B cell (primary cell): ENCODE results near the gene RPH3AL. TPM values are rescaled to one million over a fixed set of nuclear protein-coding genes. Genes with fewer than 3 reads are reported as not detected.

Experiments
- ATAC-seq: fragments of 200-7000 bp; cut with Tn5 transposase; one replicate; pipeline ENCODE4 v1.10.0; 2021; ENCODE audit warnings: low read depth, mild to moderate bottlenecking, moderate number of reproducible peaks, moderate library complexity
- CTCF ChIA-PET: fragments of 350-600 bp; sonication (Branson Sonifier 250); formaldehyde crosslinking; loops from one replicate; lab custom pipeline; 2021; ENCODE audit warnings: antibody characterized with exemption, inconsistent platforms; lab: Charles Lee
- POLR2A ChIA-PET: fragments of 350-600 bp; sonication (Branson Sonifier 250); formaldehyde crosslinking; loops from one replicate; lab custom pipeline; 2021; ENCODE audit warnings: antibody characterized with exemption; lab: Charles Lee
- DNase-seq: peaks from one replicate; pipeline ENCODE4 v3.0.0; 2013
- H2AFZ ChIP-seq: 2 replicates; pipeline ENCODE4 v1.6.1; 2012; ENCODE audit warnings: mild to moderate bottlenecking, low read depth, low read length; ENCODE audit not compliant: insufficient read depth, poor library complexity, severe bottlenecking
- H3K27ac ChIP-seq, 2 donors: 1 replicate in 1 of 2; 2 replicates in 1 of 2; pipeline ENCODE4 v1.5.1; 2012 to 2013; ENCODE audit warnings: low read length in 2 of 2, mild to moderate bottlenecking in 2 of 2, moderate library complexity in 1 of 2
- H3K27me3 ChIP-seq, 4 experiments: fragments of 200-600 bp in 1 of 4; sonication (generic) in 1 of 4; replicated peaks in 1 of 4; 1 replicate in 2 of 4; 2 replicates in 2 of 4; pipeline versions ENCODE4 v1.6.1 to v1.7.0; 2013 to 2016; ENCODE audit warnings: low read length in 3 of 4, mild to moderate bottlenecking in 2 of 4, mixed read lengths in 1 of 4, moderate library complexity in 1 of 4; ENCODE audit not compliant: insufficient read depth in 4 of 4, control insufficient read depth in 3 of 4; ENCODE audit errors: control extremely low read depth in 1 of 4
- H3K36me3 ChIP-seq, 2 experiments: replicated peaks in 1 of 2; 1 replicate in 1 of 2; 2 replicates in 1 of 2; pipeline versions ENCODE4 v1.6.1 to v1.7.1; 2013; ENCODE audit warnings: low read length in 1 of 2; ENCODE audit not compliant: insufficient read depth in 2 of 2, control insufficient read depth in 1 of 2; ENCODE audit errors: control extremely low read depth in 1 of 2, extremely low read depth in 1 of 2
- H3K4me1 ChIP-seq, 2 donors: fragments of 200-600 bp in 1 of 2; sonication (generic) in 1 of 2; 1 replicate in 1 of 2; 2 replicates in 1 of 2; pipeline versions ENCODE4 v1.5.1 to v1.6.1; 2013 to 2017; ENCODE audit warnings: low read length in 2 of 2; ENCODE audit not compliant: control insufficient read depth in 2 of 2, insufficient read depth in 2 of 2
- H3K4me2 ChIP-seq: replicated peaks from 2 replicates; pipeline ENCODE3; 2012; ENCODE audit warnings: mild to moderate bottlenecking, low read depth, low read length; ENCODE audit not compliant: poor library complexity, severe bottlenecking
- H3K4me3 ChIP-seq, 5 experiments: fragments of 200-600 bp in 1 of 5; sonication (generic) in 1 of 5; 1 replicate in 3 of 5; 2 replicates in 2 of 5; pipeline versions ENCODE4 v1.5.1 to v1.7.0; 2011 to 2016; ENCODE audit warnings: low read length in 4 of 5, mild to moderate bottlenecking in 4 of 5, low read depth in 2 of 5, control low read depth in 1 of 5, moderate library complexity in 1 of 5; ENCODE audit not compliant: insufficient read depth in 1 of 5; ENCODE audit errors: control extremely low read depth in 1 of 5, extremely low read depth in 1 of 5
- H3K79me2 ChIP-seq: fragments of 200-600 bp; sonication (generic); one replicate; pipeline ENCODE4 v1.6.0; 2016; ENCODE audit warnings: low read length; ENCODE audit not compliant: control insufficient read depth, insufficient read depth
- H3K9ac ChIP-seq: fragments of 200-600 bp; sonication (generic); 2 replicates; pipeline ENCODE4 v1.6.1; 2017; ENCODE audit warnings: mild to moderate bottlenecking, low read length, moderate library complexity
- H3K9me3 ChIP-seq, 3 donors: one replicate each; pipeline versions ENCODE4 v1.6.1 to v1.7.1; 2013; ENCODE audit warnings: low read length in 2 of 3; ENCODE audit not compliant: control insufficient read depth in 2 of 3, insufficient read depth in 1 of 3; ENCODE audit errors: control extremely low read depth in 1 of 3
- H4K20me1 ChIP-seq: 2 replicates; pipeline ENCODE4 v1.6.0; 2012; ENCODE audit warnings: mild to moderate bottlenecking, low read length; ENCODE audit not compliant: insufficient read depth, control insufficient read depth, poor library complexity, severe bottlenecking
- H3K27ac Mint-ChIP-seq: one replicate; pipeline ENCODE4 v1.8.0; 2021; ENCODE audit warnings: mixed read lengths
- H3K27me3 Mint-ChIP-seq: one replicate; pipeline ENCODE4 v1.8.0; 2021; ENCODE audit warnings: mixed read lengths
- H3K4me1 Mint-ChIP-seq: one replicate; pipeline ENCODE4 v1.8.0; 2021; ENCODE audit warnings: mixed read lengths
- H3K4me3 Mint-ChIP-seq: one replicate; pipeline ENCODE4 v1.8.0; 2021; ENCODE audit warnings: mixed read lengths
- H3K9me3 Mint-ChIP-seq: one replicate; pipeline ENCODE4 v1.8.0; 2022; ENCODE audit warnings: mixed read lengths; ENCODE audit not compliant: insufficient read depth
- CTCF ChIP-seq: fragments of 200-600 bp; IDR thresholded peaks from one replicate; pipeline ENCODE4 v1.8.0; 2022; ENCODE audit warnings: antibody characterized with exemption, mild to moderate bottlenecking
- EZH2 ChIP-seq: IDR thresholded peaks from 2 replicates; pipeline ENCODE4 v1.6.1; 2012; ENCODE audit warnings: borderline replicate concordance, low read depth, mild to moderate bottlenecking, moderate library complexity, low read length; ENCODE audit not compliant: insufficient read depth, poor library complexity, severe bottlenecking
- WGBS: methylation state at CpG from one replicate; pipeline ENCODE4 v1.1.5; 2013; ENCODE audit warnings: missing lambda C conversion rate; ENCODE audit not compliant: insufficient coverage; 5-methylcytosine and 5-hydroxymethylcytosine counted together
- intact Hi-C: fragments of 100-400 bp; cut with micrococcal nuclease; formaldehyde crosslinking; loops from one replicate; pipeline ENCODE4 v1.10.0; 2022
- polyA plus RNA-seq: library from polyadenylated mRNA; depleted of rRNA; stranded (reverse); fragments of >200 nt; gene quantifications from 2 replicates; pipeline ENCODE4 v1.2.3, GENCODE V29; 2012
- total RNA-seq, 2 donors: library from RNA; stranded (reverse); fragments of 120-200 nt in 1 of 2; gene quantifications; 1 replicate in 1 of 2; 2 replicates in 1 of 2; pipeline versions ENCODE4 v1.2.3 to v1.2.4, GENCODE V29; 2013 to 2022

Gene RPH3AL
- total and polyA plus RNA-seq, 2 donors (not counting 1 experiment from before 2014, with no cell fraction given), result 10.8 to 13.3 TPM

- Histone ChIP-seq H3K4me2 (no peak overlapping the region), H3K4me3 (no peak overlapping the region), H3K79me2 (no peaks in the 10 kb centered on the region), H3K9ac (no peak overlapping the region), H3K27me3 (peaks cover 0 to 8% (median 0%) of the 10 kb centered on the region in 4 experiments), H3K4me1 (no peaks in the 10 kb centered on the region), H4K20me1 (no peaks in the 10 kb centered on the region), H3K9me3 (peaks cover 0 to 17% (median 0%) of the 10 kb centered on the region in 3 donors), H3K27ac (no peak overlapping the region), H3K36me3 (no peaks in the 10 kb centered on the region), H2AFZ (no peak overlapping the region)
- Mint-ChIP-seq H3K4me1 (no peaks in the 10 kb centered on the region), H3K27me3 (no peaks in the 10 kb centered on the region), H3K27ac (no peak overlapping the region), H3K9me3 (no peaks in the 10 kb centered on the region), H3K4me3 (no peak overlapping the region)
- 83% methylated on average over 16 of the region's 16 CpGs for WGBS
- ChIA-PET POLR2A (no interaction called here), CTCF (no interaction called here)
- ATAC-seq (no peak), DNase-seq (no peak)
- TF ChIP-seq CTCF, result no peak
- no peak for TF ChIP-seq EZH2
- intact Hi-C loops, result no loop called here
These were observed 121.2 kb downstream of the RPH3AL start for GRCh38 chr17:231191-231965.

GRCh38 chr17:230395-230770 is 122.2 kb downstream of the RPH3AL start:
- 87% methylated on average over 7 of the region's 7 CpGs for WGBS
- CTCF ChIA-PET, result no interaction called here

More at GRCh38 chr17:230395-230770, 122.2 kb downstream of the RPH3AL start:
- intact Hi-C loops, result no loop called here
- Mint-ChIP-seq H3K9me3 (no peaks in the 10 kb centered on the region), H3K27me3 (no peaks in the 10 kb centered on the region), H3K4me3 (no peak overlapping the region), H3K27ac (no peak overlapping the region), H3K4me1 (no peaks in the 10 kb centered on the region)
- POLR2A ChIA-PET, result no interaction called here
- ATAC-seq (no peak), DNase-seq (no peak)
- H3K27me3 ChIP-seq, result peaks cover 0 to 4% (median 0%) of the 10 kb centered on the region in 4 experiments
- no peak overlapping the region for H2AFZ ChIP-seq
- H3K9ac ChIP-seq, result no peak overlapping the region
- no peaks in the 10 kb centered on the region for H3K79me2 ChIP-seq
- H3K36me3 ChIP-seq, result no peaks in the 10 kb centered on the region
- no peak overlapping the region for H3K27ac ChIP-seq
- peaks cover 0 to 8% (median 0%) of the 10 kb centered on the region in 3 donors for H3K9me3 ChIP-seq
- no peak overlapping the region for H3K4me3 ChIP-seq
- TF ChIP-seq CTCF (no peak), EZH2 (no peak)
- H3K4me2 ChIP-seq, result no peak overlapping the region
- no peaks in the 10 kb centered on the region for H3K4me1 ChIP-seq
- no peaks in the 10 kb centered on the region for H4K20me1 ChIP-seq
